Progenitor cell of endocrine pancreas (in vitro differentiated cells): ENCODE measurements around the gene PANK2. TPM values are rescaled to one million over a fixed set of nuclear protein-coding genes. Genes with fewer than 3 reads are reported as not detected.
A peak's percentile ranks its signal among the peaks of the same experiment; 100 is the strongest.

Experiments used
- DNase-seq: peaks from one replicate; pipeline ENCODE4 v3.0.0; 2021; ENCODE audit warnings: low spot score; ENCODE audit not compliant: unreplicated experiment
- H3K27ac Mint-ChIP-seq: 2 replicates; pipeline ENCODE4 v1.8.0; 2021; ENCODE audit warnings: mild to moderate bottlenecking, moderate library complexity, mixed read lengths
- H3K27me3 Mint-ChIP-seq: 2 replicates; pipeline ENCODE4 v1.8.0; 2021; ENCODE audit warnings: mixed read lengths
- H3K36me3 Mint-ChIP-seq: 2 replicates; pipeline ENCODE4 v1.8.0; 2022; ENCODE audit warnings: mixed read lengths; ENCODE audit not compliant: insufficient read depth
- H3K4me1 Mint-ChIP-seq: 2 replicates; pipeline ENCODE4 v1.8.0; 2021; ENCODE audit warnings: low read depth, mixed read lengths
- H3K4me3 Mint-ChIP-seq: 2 replicates; pipeline ENCODE4 v1.8.0; 2021; ENCODE audit warnings: low read depth, mild to moderate bottlenecking, moderate library complexity, mixed read lengths
- H3K9me3 Mint-ChIP-seq: 2 replicates; pipeline ENCODE4 v1.8.0; 2021; ENCODE audit warnings: low read depth, mixed read lengths
- CTCF ChIP-seq: fragments of 200-600 bp; sonication (generic); IDR thresholded peaks from one replicate; pipeline ENCODE4 v1.5.0; 2021; ENCODE audit warnings: antibody characterized with exemption, mild to moderate bottlenecking; ENCODE audit not compliant: unreplicated experiment
- total RNA-seq: library from RNA; stranded (reverse); gene quantifications from 2 replicates; pipeline ENCODE4 v1.2.1, GENCODE V29; 2021

PANK2 gene
- total RNA-seq, 1 donor from 2014 or later = 53.8 TPM

- DNase-seq = no peak
- no peak for TF ChIP-seq CTCF
- Mint-ChIP-seq H3K27ac (peak overlapping the region; percentile 66), H3K4me1 (peaks cover 20% of the 10 kb centered on the region), H3K36me3 (peaks cover 2% of the 10 kb centered on the region), H3K27me3 (no peaks in the 10 kb centered on the region), H3K9me3 (no peaks in the 10 kb centered on the region), H3K4me3 (no peak overlapping the region)
Measured at GRCh38 chr20:3898639-3899038, 9.5 kb downstream of the PANK2 start.

GRCh38 chr20:3900187-3900604 lies 11.0 kb downstream of the PANK2 start:
- H3K4me3 Mint-ChIP-seq = no peak overlapping the region
- no peak for TF ChIP-seq CTCF
- H3K27ac Mint-ChIP-seq = peak overlapping the region; percentile 40
- H3K4me1 Mint-ChIP-seq = peaks cover 25% of the 10 kb centered on the region
- peaks cover 1% of the 10 kb centered on the region for H3K36me3 Mint-ChIP-seq
- no peaks in the 10 kb centered on the region for H3K9me3 Mint-ChIP-seq
- DNase-seq = no peak
- H3K27me3 Mint-ChIP-seq = no peaks in the 10 kb centered on the region

GRCh38 chr20:3901028-3901705 lies 12.0 kb downstream of the PANK2 start:
- no peak for DNase-seq
- no peaks in the 10 kb centered on the region for H3K27me3 Mint-ChIP-seq
- H3K27ac Mint-ChIP-seq = peak overlapping the region; percentile 34
- H3K4me1 Mint-ChIP-seq = peaks cover 25% of the 10 kb centered on the region
- H3K9me3 Mint-ChIP-seq = no peaks in the 10 kb centered on the region
- H3K4me3 Mint-ChIP-seq = no peak overlapping the region
- TF ChIP-seq CTCF = no peak
- H3K36me3 Mint-ChIP-seq = no peaks in the 10 kb centered on the region

GRCh38 chr20:3901706-3902440 lies 12.7 kb downstream of the PANK2 start:
- no peaks in the 10 kb centered on the region for H3K9me3 Mint-ChIP-seq
- no peaks in the 10 kb centered on the region for H3K27me3 Mint-ChIP-seq
- no peak for DNase-seq
- peak overlapping the region; percentile 34 for H3K27ac Mint-ChIP-seq
- TF ChIP-seq CTCF = no peak
- peaks cover 22% of the 10 kb centered on the region for H3K4me1 Mint-ChIP-seq
- no peaks in the 10 kb centered on the region for H3K36me3 Mint-ChIP-seq
- no peak overlapping the region for H3K4me3 Mint-ChIP-seq

GRCh38 chr20:3902446-3902845 lies 13.3 kb downstream of the PANK2 start:
- DNase-seq = no peak
- Mint-ChIP-seq H3K27ac (no peak overlapping the region), H3K27me3 (no peaks in the 10 kb centered on the region), H3K4me1 (peaks cover 18% of the 10 kb centered on the region), H3K36me3 (no peaks in the 10 kb centered on the region), H3K4me3 (no peak overlapping the region), H3K9me3 (no peaks in the 10 kb centered on the region)
- TF ChIP-seq CTCF = no peak
